Naive thymus-derived CD8-positive, alpha-beta T cell (primary cell): ENCODE measurements around the gene PPP2R5D. TPM values are rescaled to one million over a fixed set of nuclear protein-coding genes. Genes with fewer than 3 reads are reported as not detected.
"Not testable (repeated sequence)": the region's sequence is repeated elsewhere in the genome, so short reads cannot be mapped to it uniquely, and the experiment has no call there.

Source experiments
- ATAC-seq, 2 donors: fragments of 150-1000 bp; cut with Tn5 transposase in 1 of 2; sonication (Bioruptor Pico), chemical (Tn5 transposase) in 1 of 2; 1 replicate in 1 of 2; 2 replicates in 1 of 2; pipeline ENCODE4 v1.10.0; 2021; ENCODE audit warnings: mild to moderate bottlenecking in 2 of 2, moderate library complexity in 2 of 2
- POLR2A ChIA-PET: fragments of 350-600 bp; sonication (Branson Sonifier 250); formaldehyde crosslinking; loops from one replicate; lab custom pipeline; 2021; ENCODE audit warnings: antibody characterized with exemption; lab: Charles Lee
- DNase-seq, 10 donors: peaks; one replicate each; pipeline versions ENCODE4 v3.0.0 to v3.0.0-alpha.2; 2020 to 2022
- H3K27ac Mint-ChIP-seq, 10 donors: one replicate each; pipeline ENCODE4 v1.8.0; 2020 to 2022; ENCODE audit warnings: mild to moderate bottlenecking in 10 of 10, mixed read lengths in 10 of 10, moderate library complexity in 4 of 10, inconsistent platforms in 1 of 10
- H3K27me3 Mint-ChIP-seq, 5 donors: one replicate each; pipeline ENCODE4 v1.8.0; 2021 to 2022; ENCODE audit warnings: mixed read lengths in 5 of 5
- H3K36me3 Mint-ChIP-seq, 3 donors: one replicate each; pipeline ENCODE4 v1.8.0; 2020 to 2022; ENCODE audit warnings: mixed read lengths in 3 of 3, mild to moderate bottlenecking in 2 of 3, inconsistent platforms in 1 of 3
- H3K4me1 Mint-ChIP-seq, 4 donors: one replicate each; pipeline ENCODE4 v1.8.0; 2021 to 2022; ENCODE audit warnings: mixed read lengths in 4 of 4
- H3K4me3 Mint-ChIP-seq, 10 donors: one replicate each; pipeline ENCODE4 v1.8.0; 2020 to 2022; ENCODE audit warnings: mild to moderate bottlenecking in 10 of 10, mixed read lengths in 10 of 10, moderate library complexity in 6 of 10, inconsistent platforms in 1 of 10
- H3K9me3 Mint-ChIP-seq, 9 donors: one replicate each; pipeline ENCODE4 v1.8.0; 2020 to 2022; ENCODE audit warnings: mixed read lengths in 9 of 9, mild to moderate bottlenecking in 3 of 9, inconsistent platforms in 1 of 9, moderate library complexity in 1 of 9
- polyA plus RNA-seq, 3 donors: library from polyadenylated mRNA; unstranded; fragments of 300-500 nt; fragmentation: Illumina TruSeq; gene quantifications; one replicate each; pipeline ENCODE4 v1.2.3, GENCODE V29; 2021
- total RNA-seq, 8 experiments: library from RNA in 2 of 8; stranded (reverse) in 2 of 8; gene quantifications; one replicate each; pipeline ENCODE4 v1.2.3 and lab custom pipeline; 2021 to 2026

PPP2R5D gene
- total and polyA plus RNA-seq, 5 experiments from 2014 or later, result 11.6 to 32.4 (median 27.0) TPM

DNA sequence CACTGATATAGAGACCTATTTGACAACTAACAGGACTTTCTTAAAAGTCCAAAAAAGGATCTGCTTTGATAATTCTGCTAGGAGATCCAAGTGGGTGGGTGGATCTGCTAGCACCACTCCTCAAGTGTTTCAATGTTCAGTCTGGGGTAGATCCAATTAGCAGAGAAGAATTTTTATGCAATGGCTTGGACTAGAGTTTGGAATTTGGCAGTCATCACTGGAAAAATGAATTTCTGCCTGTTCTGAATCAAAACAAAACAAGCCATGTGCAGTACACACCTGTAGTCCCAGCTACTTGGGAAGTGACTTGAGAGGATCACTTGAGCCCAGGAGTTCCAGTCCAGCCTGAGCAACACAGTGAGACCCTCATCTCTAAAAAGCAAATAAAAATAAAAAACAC lies 36.4 kb upstream of the PPP2R5D start:
- ATAC-seq, result no peak
- peaks cover 0 to 43% (median 5%) of the 10 kb centered on the region in 3 donors for H3K36me3 Mint-ChIP-seq
- H3K4me3 Mint-ChIP-seq, result no peak overlapping the region
- no peak for DNase-seq
- POLR2A ChIA-PET, result interaction anchor here (0.7 kb wide), 1 partner anchor 10 kb away, joined by 4 read pairs; no protein-coding TSS in a partner anchor
- H3K27me3 Mint-ChIP-seq, result no peaks in the 10 kb centered on the region
- peaks cover 0 to 1% (median 0%) of the 10 kb centered on the region in 4 donors for H3K4me1 Mint-ChIP-seq
- no peaks in the 10 kb centered on the region for H3K9me3 Mint-ChIP-seq
- peak overlapping the region in 4 of 10 donors; percentile 8 to 49 (median 38) for H3K27ac Mint-ChIP-seq

DNA sequence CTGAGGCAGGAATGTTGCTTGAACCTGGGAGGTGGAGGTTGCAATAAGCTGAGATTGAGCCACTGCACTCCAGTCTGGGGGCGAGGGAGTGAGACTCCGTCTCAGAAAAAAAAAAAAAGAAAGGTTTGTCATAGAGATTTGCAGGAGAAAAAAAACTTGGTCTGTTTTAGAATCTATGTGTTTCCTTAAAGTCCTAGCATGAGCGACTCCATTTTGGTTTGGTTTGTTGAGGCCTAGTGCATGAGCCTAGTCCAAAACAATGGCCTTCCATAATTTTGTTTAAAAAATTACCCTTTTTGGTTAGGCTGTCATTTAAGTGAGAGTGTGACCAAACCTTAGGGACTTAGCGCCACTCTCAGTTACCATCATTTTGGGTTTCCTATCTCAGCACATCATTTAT lies 32.0 kb upstream of the PPP2R5D start:
- no peaks in the 10 kb centered on the region for H3K9me3 Mint-ChIP-seq
- peaks cover 0 to 13% (median 0%) of the 10 kb centered on the region in 3 donors for H3K36me3 Mint-ChIP-seq
- POLR2A ChIA-PET, result interaction anchor here (0.7 kb wide), 1 partner anchor 44 kb away, joined by 5 read pairs; no protein-coding TSS in a partner anchor
- H3K4me3 Mint-ChIP-seq, result no peak overlapping the region
- no peaks in the 10 kb centered on the region for H3K27me3 Mint-ChIP-seq
- no peak overlapping the region for H3K27ac Mint-ChIP-seq
- DNase-seq (no peak), ATAC-seq (no peak)
- H3K4me1 Mint-ChIP-seq, result peaks cover 0 to 1% (median 0%) of the 10 kb centered on the region in 4 donors

DNA sequence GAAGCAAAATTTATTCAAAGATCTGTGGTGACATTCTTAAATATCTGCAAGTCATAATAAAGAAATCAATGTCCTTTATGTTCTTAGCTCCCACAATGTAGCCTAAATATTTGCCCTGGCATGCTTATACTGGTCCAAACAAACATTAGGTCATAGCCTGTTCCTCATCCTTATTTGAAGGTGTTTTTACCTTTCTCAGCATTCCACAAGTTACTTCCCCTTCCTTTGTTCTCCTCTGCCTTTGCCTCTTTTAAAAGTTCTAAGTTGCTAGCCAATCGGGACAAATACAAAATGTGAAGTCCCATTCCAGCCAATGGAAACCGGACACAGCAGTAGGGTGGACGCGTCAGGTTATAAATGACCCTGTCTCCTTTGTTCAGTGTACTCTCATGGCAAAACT lies 30.0 kb upstream of the PPP2R5D start:
- H3K27me3 Mint-ChIP-seq, ATAC-seq, H3K36me3 Mint-ChIP-seq, H3K4me1 Mint-ChIP-seq, DNase-seq, H3K9me3 Mint-ChIP-seq, POLR2A ChIA-PET, H3K4me3 Mint-ChIP-seq: not testable (repeated sequence)
- peak overlapping the region in 1 of 10 donors; percentile 84 for H3K27ac Mint-ChIP-seq

DNA sequence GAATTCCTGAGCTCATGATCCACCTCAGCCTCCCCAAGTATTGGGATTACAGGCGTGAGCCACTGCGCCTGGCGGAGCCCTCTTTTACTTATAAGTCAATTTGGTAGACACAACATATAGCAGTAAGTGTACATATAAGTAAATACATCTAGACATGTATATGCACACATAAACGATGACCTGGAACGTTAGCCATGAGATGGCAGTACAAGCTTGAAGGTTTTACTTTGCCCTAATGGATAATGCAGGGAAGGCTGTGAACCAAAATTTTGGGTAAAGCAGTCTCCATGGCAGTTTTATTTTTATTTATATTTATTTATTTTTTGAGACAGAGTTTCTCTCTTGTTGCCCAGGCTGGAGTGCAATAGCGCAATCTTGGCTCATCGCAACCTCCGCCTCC lies 26.2 kb upstream of the PPP2R5D start:
- H3K4me3 Mint-ChIP-seq, result no peak overlapping the region
- peaks cover 11 to 28% (median 21%) of the 10 kb centered on the region in 4 donors for H3K4me1 Mint-ChIP-seq
- DNase-seq (no peak), ATAC-seq (no peak)
- no peak overlapping the region for H3K27ac Mint-ChIP-seq
- peaks cover 0 to 2% (median 0%) of the 10 kb centered on the region in 5 donors for H3K27me3 Mint-ChIP-seq
- POLR2A ChIA-PET, result interaction anchor here (0.6 to 1.4 kb wide), 3 partner anchors 11 to 185 kb away, joined by 3 to 4 read pairs (median 4); no protein-coding TSS in a partner anchor
- peaks cover 0 to 6% (median 0%) of the 10 kb centered on the region in 3 donors for H3K36me3 Mint-ChIP-seq
- no peaks in the 10 kb centered on the region for H3K9me3 Mint-ChIP-seq

DNA sequence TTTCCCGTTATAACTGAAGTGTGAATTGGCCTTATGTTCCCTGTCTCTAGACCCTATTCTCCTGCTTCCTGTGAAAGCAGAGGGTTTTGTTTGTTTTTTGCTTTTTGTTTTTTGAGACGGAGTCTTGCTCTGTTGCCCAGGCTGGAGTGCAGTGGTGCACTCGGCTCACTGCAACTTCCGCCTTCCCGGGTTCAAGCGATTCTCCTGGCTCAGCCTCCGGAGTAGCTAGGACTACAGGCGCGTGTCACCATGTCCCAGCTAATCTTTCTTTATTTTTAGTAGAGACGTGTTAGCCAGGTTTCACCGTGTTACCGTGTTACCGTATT lies 24.5 kb upstream of the PPP2R5D start:
- Mint-ChIP-seq H3K4me3 (peak overlapping the region; percentile 75 to 93 (median 80)), H3K36me3 (peaks cover 0 to 11% (median 0%) of the 10 kb centered on the region in 3 donors), H3K27ac (peak overlapping the region in 4 of 10 donors; percentile 23 to 72 (median 42)), H3K27me3 (peaks cover 0 to 2% (median 0%) of the 10 kb centered on the region in 5 donors), H3K9me3 (no peaks in the 10 kb centered on the region), H3K4me1 (peaks cover 11 to 28% (median 21%) of the 10 kb centered on the region in 4 donors)
- DNase-seq (no peak), ATAC-seq (no peak)
- POLR2A ChIA-PET, result interaction anchor here (0.6 to 2.2 kb wide), 4 partner anchors 19 to 1752 kb away, joined by 3 to 15 read pairs (median 8); partner anchors contain the start of genes CNPY3, PEX6 and PPP2R5D

DNA sequence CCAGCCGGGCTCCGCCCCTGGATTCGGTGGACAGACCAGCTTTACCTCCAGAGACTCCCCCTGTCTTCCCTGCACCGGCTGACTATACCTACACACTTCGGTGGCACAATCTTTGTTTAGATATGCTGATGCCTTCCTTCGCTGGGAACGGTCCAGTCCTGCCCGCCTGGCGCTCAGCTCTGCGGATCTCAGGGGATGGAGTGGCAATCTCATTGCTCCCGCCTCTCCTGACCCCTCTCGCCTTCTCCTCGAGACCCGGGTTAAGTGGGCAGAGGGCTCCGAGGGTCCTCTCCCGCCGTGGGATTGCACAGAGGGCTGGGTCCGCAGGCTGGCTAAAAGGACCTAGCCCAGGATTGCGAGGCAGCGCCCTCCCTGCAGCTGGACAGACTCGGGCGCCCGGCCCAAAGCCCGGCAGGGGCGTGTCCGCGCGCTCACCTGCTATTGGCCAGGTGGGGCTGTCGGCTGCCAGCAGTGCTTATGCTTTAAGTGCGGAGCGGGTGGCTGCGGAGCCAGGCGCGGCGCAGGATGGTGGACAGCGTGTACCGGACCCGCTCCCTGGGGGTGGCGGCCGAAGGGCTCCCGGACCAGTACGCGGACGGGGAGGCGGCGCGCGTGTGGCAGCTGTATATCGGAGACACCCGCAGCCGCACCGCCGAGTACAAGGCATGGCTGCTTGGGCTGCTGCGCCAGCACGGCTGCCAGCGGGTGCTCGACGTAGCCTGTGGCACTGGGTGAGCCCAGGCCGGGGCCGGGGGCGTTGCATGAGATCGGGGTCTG lies 23.9 kb upstream of the PPP2R5D start, which contains the start of gene GNMT:
Gene GNMT (plus strand): TSS at position 512 of the 777 bp plus-strand sequence. CDS start 14 bp downstream, at position 526.
- Mint-ChIP-seq H3K27me3 (peaks cover 0 to 2% (median 0%) of the 10 kb centered on the region in 5 donors), H3K4me3 (peak within 1 kb of the TSS; percentile 75 to 93 (median 80)), H3K9me3 (no peaks in the 10 kb centered on the region), H3K36me3 (peaks cover 0 to 15% (median 0%) of the 10 kb centered on the region in 3 donors), H3K27ac (peak within 1 kb of the TSS in 7 of 10 donors; percentile 41 to 83 (median 72)), H3K4me1 (peaks cover 11 to 28% (median 21%) of the 10 kb centered on the region in 4 donors)
- DNase-seq (peak in 9 of 10 donors; percentile 11 to 66 (median 41)), ATAC-seq (peak; percentile 86 to 94)
- POLR2A ChIA-PET, result interaction anchor here (0.6 to 2.2 kb wide), 7 partner anchors 18 to 1753 kb away, joined by 3 to 15 read pairs (median 5); partner anchors contain the start of genes CNPY3, CUL7, PEX6 and PPP2R5D

DNA sequence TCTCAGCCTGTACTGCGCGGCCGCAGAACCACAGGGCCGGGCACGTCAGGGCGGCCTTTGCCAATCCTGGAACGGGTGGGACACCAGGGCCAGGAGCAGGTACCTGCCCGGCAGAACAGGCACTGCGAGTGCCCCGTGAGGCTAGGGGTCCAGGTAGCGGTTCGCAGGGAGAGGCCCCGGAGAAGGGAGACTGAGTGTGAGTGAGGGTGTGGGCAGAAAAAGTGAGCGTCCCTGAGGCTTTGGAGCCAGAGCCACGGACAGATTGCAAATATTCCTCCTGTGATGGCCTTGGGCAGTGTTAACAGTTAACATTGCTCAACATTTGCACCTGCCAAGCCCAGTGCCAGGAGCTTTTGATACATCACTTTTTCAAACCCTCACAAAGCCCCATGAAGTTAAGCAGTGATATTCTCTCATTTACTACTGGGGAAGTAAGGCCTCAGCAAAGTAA lies 23.3 kb upstream of the PPP2R5D start:
- ATAC-seq, result no peak
- peak overlapping the region; percentile 75 to 93 (median 80) for H3K4me3 Mint-ChIP-seq
- POLR2A ChIA-PET, result interaction anchor here (0.7 to 2.2 kb wide), 6 partner anchors 18 to 366 kb away, joined by 3 to 15 read pairs (median 6); partner anchors contain the start of genes CNPY3, CUL7, PEX6 and PPP2R5D

DNA sequence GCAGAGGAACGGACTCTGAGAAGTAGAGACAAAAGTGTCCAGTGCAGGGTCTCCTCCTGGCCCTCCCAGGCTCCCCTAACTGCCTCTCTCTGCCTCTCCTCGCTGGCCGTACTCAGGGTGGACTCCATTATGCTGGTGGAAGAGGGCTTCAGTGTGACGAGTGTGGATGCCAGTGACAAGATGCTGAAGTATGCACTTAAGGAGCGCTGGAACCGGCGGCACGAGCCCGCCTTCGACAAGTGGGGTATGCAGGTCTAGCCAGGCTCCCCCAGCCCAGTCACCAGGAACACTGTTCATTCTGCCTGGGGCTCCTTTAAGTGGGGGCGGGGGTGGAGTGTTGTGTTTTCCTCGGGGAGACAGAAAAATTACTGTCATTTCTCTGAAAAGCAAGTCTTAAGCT lies 22.3 kb upstream of the PPP2R5D start:
- H3K36me3 Mint-ChIP-seq, result peaks cover 0 to 28% (median 0%) of the 10 kb centered on the region in 3 donors
- H3K27me3 Mint-ChIP-seq, result peaks cover 0 to 2% (median 0%) of the 10 kb centered on the region in 5 donors
- POLR2A ChIA-PET, result interaction anchor here (0.8 to 1.5 kb wide), 2 partner anchors 32 to 182 kb away, joined by 3 to 4 read pairs; no protein-coding TSS in a partner anchor
- DNase-seq (no peak), ATAC-seq (no peak)
- peaks cover 13 to 28% (median 21%) of the 10 kb centered on the region in 4 donors for H3K4me1 Mint-ChIP-seq
- no peaks in the 10 kb centered on the region for H3K9me3 Mint-ChIP-seq
- H3K27ac Mint-ChIP-seq, result peak overlapping the region in 3 of 10 donors; percentile 29 to 77 (median 47)
- peak overlapping the region in 6 of 10 donors; percentile 16 to 93 (median 40) for H3K4me3 Mint-ChIP-seq

More for the DNA sequence above, 23.3 kb upstream of the PPP2R5D start:
- Mint-ChIP-seq H3K4me1 (peaks cover 11 to 28% (median 21%) of the 10 kb centered on the region in 4 donors), H3K9me3 (no peaks in the 10 kb centered on the region), H3K27ac (peak overlapping the region in 3 of 10 donors; percentile 28 to 83 (median 73)), H3K27me3 (peaks cover 0 to 2% (median 0%) of the 10 kb centered on the region in 5 donors), H3K36me3 (peaks cover 0 to 20% (median 0%) of the 10 kb centered on the region in 3 donors)
- DNase-seq, result no peak

DNA sequence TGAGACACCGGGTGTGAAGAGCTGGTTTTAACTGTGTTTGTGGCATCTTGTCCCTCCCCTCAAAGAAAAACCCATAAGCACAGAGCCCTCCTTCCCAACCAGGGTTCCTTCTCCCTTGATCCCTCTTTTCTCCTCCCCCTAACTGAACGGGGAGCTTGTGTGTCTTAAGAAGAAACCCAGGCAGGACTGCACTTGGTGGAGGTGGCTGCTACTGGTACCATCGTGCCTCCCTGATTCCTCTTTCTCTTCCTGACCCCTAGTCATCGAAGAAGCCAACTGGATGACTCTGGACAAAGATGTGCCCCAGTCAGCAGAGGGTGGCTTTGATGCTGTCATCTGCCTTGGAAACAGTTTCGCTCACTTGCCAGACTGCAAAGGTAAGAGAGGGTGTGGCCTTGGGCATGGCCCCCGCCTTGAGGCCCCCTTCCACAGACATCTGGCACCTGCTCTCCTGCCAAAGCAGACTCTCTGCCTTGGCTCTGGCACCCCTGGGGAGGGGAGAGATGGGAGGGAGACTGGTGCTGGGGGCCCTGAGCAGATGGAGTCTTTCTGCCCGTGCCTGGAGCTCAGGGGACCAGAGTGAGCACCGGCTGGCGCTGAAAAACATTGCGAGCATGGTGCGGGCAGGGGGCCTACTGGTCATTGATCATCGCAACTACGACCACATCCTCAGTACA lies 21.7 kb upstream of the PPP2R5D start:
- POLR2A ChIA-PET, result interaction anchor here (0.8 to 1.5 kb wide), 2 partner anchors 33 to 181 kb away, joined by 3 to 4 read pairs; no protein-coding TSS in a partner anchor

DNA sequence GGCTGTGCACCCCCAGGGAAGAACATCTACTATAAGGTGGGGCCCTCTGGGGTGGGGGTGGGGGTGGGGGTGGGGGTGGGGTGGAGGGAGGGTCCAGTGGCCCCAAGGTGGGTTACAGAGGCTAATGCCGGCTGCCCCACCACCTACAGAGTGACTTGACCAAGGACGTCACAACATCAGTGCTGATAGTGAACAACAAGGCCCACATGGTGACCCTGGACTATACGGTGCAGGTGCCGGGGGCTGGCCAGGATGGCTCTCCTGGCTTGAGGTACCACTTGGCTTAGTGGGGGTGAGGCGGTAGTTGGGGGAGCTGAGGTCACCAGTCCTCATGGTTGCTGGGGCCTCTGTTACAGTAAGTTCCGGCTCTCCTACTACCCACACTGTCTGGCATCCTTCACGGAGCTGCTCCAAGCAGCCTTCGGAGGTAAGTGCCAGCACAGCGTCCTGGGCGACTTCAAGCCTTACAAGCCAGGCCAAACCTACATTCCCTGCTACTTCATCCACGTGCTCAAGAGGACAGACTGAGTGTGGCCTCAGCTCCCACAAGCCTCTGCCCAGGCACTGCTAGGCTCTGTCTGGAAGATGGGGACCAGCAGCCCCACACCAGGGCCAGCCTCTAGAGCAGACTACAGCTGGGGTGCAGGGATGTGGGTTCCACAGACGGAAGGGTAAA lies 21.1 kb upstream of the PPP2R5D start:
- ATAC-seq, result no peak
- H3K27me3 Mint-ChIP-seq, result peaks cover 0 to 2% (median 0%) of the 10 kb centered on the region in 5 donors
- H3K4me1 Mint-ChIP-seq, result peaks cover 15 to 28% (median 21%) of the 10 kb centered on the region in 4 donors
- no peaks in the 10 kb centered on the region for H3K9me3 Mint-ChIP-seq
- H3K4me3 Mint-ChIP-seq, result no peak overlapping the region
- POLR2A ChIA-PET, result interaction anchor here (1.5 kb wide), 1 partner anchor 181 kb away, joined by 4 read pairs; no protein-coding TSS in a partner anchor
- no peak overlapping the region for H3K27ac Mint-ChIP-seq
- no peak for DNase-seq
- peaks cover 0 to 36% (median 0%) of the 10 kb centered on the region in 3 donors for H3K36me3 Mint-ChIP-seq

More for the DNA sequence above, 21.7 kb upstream of the PPP2R5D start:
- Mint-ChIP-seq H3K4me3 (peak overlapping the region in 4 of 10 donors; percentile 17 to 53 (median 32)), H3K36me3 (peaks cover 0 to 33% (median 0%) of the 10 kb centered on the region in 3 donors), H3K27me3 (peaks cover 0 to 2% (median 0%) of the 10 kb centered on the region in 5 donors), H3K9me3 (no peaks in the 10 kb centered on the region), H3K4me1 (peaks cover 15 to 28% (median 21%) of the 10 kb centered on the region in 4 donors), H3K27ac (peak overlapping the region in 1 of 10 donors; percentile 41)
- DNase-seq (no peak), ATAC-seq (no peak)
